OCI-LY1 (cell line): Measurements from ENCODE around the gene RDH5.

ENCODE experiments used
- H2AFZ ChIP-seq: fragments of 200-600 bp; sonication (generic), shearing (Covaris generic); 2 replicates; pipeline ENCODE4 v1.6.0; 2014; ENCODE audit warnings: antibody characterized with exemption, mild to moderate bottlenecking, low read length
- H3F3A ChIP-seq: fragments of 200-600 bp; sonication (generic), shearing (Covaris generic); 2 replicates; pipeline ENCODE4 v1.6.0; 2014; ENCODE audit warnings: mild to moderate bottlenecking, antibody characterized with exemption, low read length, moderate library complexity; ENCODE audit not compliant: insufficient read depth
- H3K27ac ChIP-seq: fragments of 200-600 bp; sonication (generic); 2 replicates; pipeline ENCODE4 v1.5.1; 2014; ENCODE audit warnings: low read length, mixed run types, mild to moderate bottlenecking, low read depth; ENCODE audit not compliant: poor library complexity, severe bottlenecking
- H3K27me3 ChIP-seq: fragments of 200-600 bp; sonication (generic); 2 replicates; pipeline ENCODE4 v1.6.0; 2014; ENCODE audit warnings: antibody characterized with exemption, mild to moderate bottlenecking, low read length, moderate library complexity; ENCODE audit not compliant: insufficient read depth
- H3K36me3 ChIP-seq: fragments of 200-600 bp; sonication (generic); 2 replicates; pipeline ENCODE4 v1.6.1; 2014; ENCODE audit warnings: mild to moderate bottlenecking, antibody characterized with exemption, low read length, moderate library complexity, mixed read lengths; ENCODE audit not compliant: insufficient read depth
- H3K4me1 ChIP-seq: fragments of 200-600 bp; sonication (generic); 2 replicates; pipeline ENCODE4 v1.5.1; 2014; ENCODE audit warnings: mild to moderate bottlenecking, low read length, moderate library complexity; ENCODE audit not compliant: insufficient read depth, severe bottlenecking
- H3K4me2 ChIP-seq: fragments of 200-600 bp; sonication (generic), shearing (Covaris generic); 2 replicates; pipeline ENCODE4 v1.6.1; 2014; ENCODE audit warnings: low read length
- H3K4me3 ChIP-seq: fragments of 200-600 bp; sonication (generic); 2 replicates; pipeline ENCODE4 v1.5.1; 2014; ENCODE audit warnings: low read length, low read depth, mild to moderate bottlenecking, mixed read lengths; ENCODE audit not compliant: poor library complexity, severe bottlenecking
- H3K79me2 ChIP-seq: fragments of 200-600 bp; shearing (Covaris generic); 2 replicates; pipeline ENCODE4 v1.6.1; 2016; ENCODE audit warnings: mixed run types, low read length, mixed read lengths; ENCODE audit not compliant: insufficient read depth
- H3K9ac ChIP-seq: fragments of 200-600 bp; sonication (generic), shearing (Covaris generic); 2 replicates; pipeline ENCODE4 v1.6.1; 2014; ENCODE audit warnings: mild to moderate bottlenecking, low read length, mixed read lengths
- H3K9me2 ChIP-seq: fragments of 200-600 bp; sonication (generic), shearing (Covaris generic); 2 replicates; pipeline ENCODE4 v1.6.1; 2014; ENCODE audit warnings: low read depth, mild to moderate bottlenecking, low read length, mixed read lengths
- H3K9me3 ChIP-seq: fragments of 200-600 bp; shearing (Covaris generic); 2 replicates; pipeline ENCODE4 v1.6.1; 2014; ENCODE audit warnings: low read length, mixed read lengths
- H4K20me1 ChIP-seq: fragments of 200-600 bp; sonication (generic), shearing (Covaris generic); 2 replicates; pipeline ENCODE4 v1.6.0; 2016; ENCODE audit warnings: mild to moderate bottlenecking, low read length; ENCODE audit not compliant: insufficient read depth
- EZH2 ChIP-seq: fragments of 200-600 bp; sonication (generic), shearing (Covaris generic); IDR thresholded peaks from 2 replicates; pipeline ENCODE4 v1.8.0; 2017; ENCODE audit warnings: borderline replicate concordance, mixed run types, mild to moderate bottlenecking, antibody characterized with exemption, low read length, moderate library complexity, mixed read lengths
- TF ChIP-seq, protein P1 (sequence below): fragments of 200-600 bp; sonication (generic), shearing (Covaris generic); IDR thresholded peaks from 2 replicates; pipeline ENCODE4 v1.5.1; 2017; ENCODE audit warnings: mild to moderate bottlenecking, antibody characterized with exemption, low read length, moderate library complexity, mixed read lengths

The RDH5 gene

DNA sequence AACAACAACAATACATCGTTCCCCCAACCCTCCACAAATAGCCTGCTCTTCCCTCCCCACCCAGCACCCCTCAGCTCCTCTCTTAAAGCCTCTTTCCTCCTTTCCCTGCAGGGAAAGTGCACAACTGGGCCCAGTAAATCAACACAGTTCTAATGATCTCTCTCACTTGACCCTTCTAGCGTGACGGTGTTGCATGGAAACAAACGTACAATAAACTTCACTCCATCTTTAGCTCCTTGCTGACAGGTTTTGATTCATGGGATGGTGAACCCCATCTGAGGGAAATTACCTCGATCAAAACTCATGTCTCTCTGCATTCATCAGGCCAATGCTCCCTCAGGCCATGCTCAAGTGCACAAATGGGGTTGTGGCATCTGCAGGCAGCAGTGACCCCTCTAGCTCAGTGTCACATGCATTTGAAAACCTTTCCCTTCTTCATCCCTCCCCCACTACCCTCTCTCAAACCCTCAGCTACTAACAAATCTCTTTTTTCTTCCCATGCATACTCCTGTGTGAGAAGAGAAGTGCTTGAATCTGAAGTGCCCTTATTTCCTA is 45.6 kb downstream of the RDH5 start:
- H3K4me3 ChIP-seq, result no peak overlapping the region
- H3K9me2 ChIP-seq, result no peaks in the 10 kb centered on the region
- H3K79me2 ChIP-seq, result no peaks in the 10 kb centered on the region
- H3K27me3 ChIP-seq, result no peaks in the 10 kb centered on the region
- H4K20me1 ChIP-seq, result no peaks in the 10 kb centered on the region
- no peak overlapping the region for H3K27ac ChIP-seq
- no peaks in the 10 kb centered on the region for H3F3A ChIP-seq
- TF ChIP-seq, protein P1, sequence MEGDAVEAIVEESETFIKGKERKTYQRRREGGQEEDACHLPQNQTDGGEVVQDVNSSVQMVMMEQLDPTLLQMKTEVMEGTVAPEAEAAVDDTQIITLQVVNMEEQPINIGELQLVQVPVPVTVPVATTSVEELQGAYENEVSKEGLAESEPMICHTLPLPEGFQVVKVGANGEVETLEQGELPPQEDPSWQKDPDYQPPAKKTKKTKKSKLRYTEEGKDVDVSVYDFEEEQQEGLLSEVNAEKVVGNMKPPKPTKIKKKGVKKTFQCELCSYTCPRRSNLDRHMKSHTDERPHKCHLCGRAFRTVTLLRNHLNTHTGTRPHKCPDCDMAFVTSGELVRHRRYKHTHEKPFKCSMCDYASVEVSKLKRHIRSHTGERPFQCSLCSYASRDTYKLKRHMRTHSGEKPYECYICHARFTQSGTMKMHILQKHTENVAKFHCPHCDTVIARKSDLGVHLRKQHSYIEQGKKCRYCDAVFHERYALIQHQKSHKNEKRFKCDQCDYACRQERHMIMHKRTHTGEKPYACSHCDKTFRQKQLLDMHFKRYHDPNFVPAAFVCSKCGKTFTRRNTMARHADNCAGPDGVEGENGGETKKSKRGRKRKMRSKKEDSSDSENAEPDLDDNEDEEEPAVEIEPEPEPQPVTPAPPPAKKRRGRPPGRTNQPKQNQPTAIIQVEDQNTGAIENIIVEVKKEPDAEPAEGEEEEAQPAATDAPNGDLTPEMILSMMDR, result no peak
- TF ChIP-seq EZH2, result no peak
- H3K9me3 ChIP-seq, result no peaks in the 10 kb centered on the region
- H2AFZ ChIP-seq, result no peak overlapping the region
- H3K4me2 ChIP-seq, result no peak overlapping the region
- H3K36me3 ChIP-seq, result peaks cover 63% of the 10 kb centered on the region
- H3K4me1 ChIP-seq, result no peaks in the 10 kb centered on the region
- no peak overlapping the region for H3K9ac ChIP-seq

DNA sequence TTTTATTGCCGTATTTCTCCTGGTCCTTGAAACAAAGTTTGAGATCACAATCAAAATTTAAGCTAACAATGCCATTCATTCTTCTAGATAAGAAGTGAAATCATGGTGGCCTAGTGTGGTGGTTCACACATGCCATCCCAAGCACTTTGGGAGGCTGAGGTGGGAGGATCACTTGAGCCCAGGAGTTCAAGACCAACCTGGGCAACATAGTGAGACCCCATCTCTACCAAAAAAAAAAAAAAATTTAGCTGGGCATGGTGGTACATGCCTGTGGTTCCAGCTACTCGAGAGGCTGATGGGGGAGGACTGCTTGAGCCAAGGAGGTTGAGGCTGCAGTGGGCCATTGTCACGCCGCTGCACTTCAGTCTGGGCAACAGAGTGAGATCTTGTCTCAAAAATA is 47.0 kb downstream of the RDH5 start:
- Histone ChIP-seq H3F3A (no peaks in the 10 kb centered on the region), H3K9me2 (no peaks in the 10 kb centered on the region), H3K27ac (no peak overlapping the region), H3K4me3 (no peak overlapping the region), H3K4me2 (no peak overlapping the region), H4K20me1 (no peaks in the 10 kb centered on the region), H3K9me3 (no peaks in the 10 kb centered on the region), H2AFZ (no peak overlapping the region), H3K79me2 (no peaks in the 10 kb centered on the region), H3K27me3 (no peaks in the 10 kb centered on the region), H3K9ac (no peak overlapping the region), H3K36me3 (peaks cover 64% of the 10 kb centered on the region), H3K4me1 (no peaks in the 10 kb centered on the region)
- TF ChIP-seq EZH2, result no peak
- TF ChIP-seq, protein P1, result no peak

DNA sequence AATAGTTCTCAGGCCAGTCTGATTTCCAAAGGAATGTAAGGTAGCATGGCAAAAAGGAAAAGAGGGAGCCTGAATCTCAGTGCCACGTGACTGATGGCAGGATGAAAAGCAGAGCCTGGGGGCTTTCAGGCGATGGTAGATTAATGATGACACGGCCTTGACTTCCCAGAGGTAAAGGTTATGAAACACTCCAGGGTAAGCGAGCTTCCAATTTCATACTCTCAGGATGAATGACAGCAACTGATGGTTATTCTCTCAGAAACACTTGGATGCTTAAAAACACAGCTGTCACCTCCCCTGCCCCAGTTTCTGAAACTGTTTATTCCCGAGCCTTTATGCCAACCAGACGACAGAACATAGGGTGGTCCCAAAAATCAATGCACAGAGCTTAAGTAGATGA is 51.5 kb downstream of the RDH5 start:
- Histone ChIP-seq H3K79me2 (no peaks in the 10 kb centered on the region), H3F3A (no peaks in the 10 kb centered on the region), H3K9me2 (no peaks in the 10 kb centered on the region), H4K20me1 (no peaks in the 10 kb centered on the region), H2AFZ (no peak overlapping the region), H3K36me3 (peaks cover 60% of the 10 kb centered on the region), H3K9ac (no peak overlapping the region), H3K4me3 (no peak overlapping the region), H3K4me2 (no peak overlapping the region), H3K4me1 (no peaks in the 10 kb centered on the region), H3K9me3 (no peaks in the 10 kb centered on the region), H3K27me3 (no peaks in the 10 kb centered on the region), H3K27ac (no peak overlapping the region)
- no peak for TF ChIP-seq EZH2
- TF ChIP-seq, protein P1, result no peak
